ENCODE data around the gene BIRC6. TPM values are rescaled to one million over a fixed set of nuclear protein-coding genes. Genes with fewer than 3 reads are reported as not detected.

The BIRC6 gene
- total RNA-seq, 1 donor from 2014 or later: 112 TPM

GRCh38 chr2:32386739-32387138, 29.9 kb downstream of the BIRC6 start:
- Mint-ChIP-seq H3K4me1 (ENCODE audit: low read depth) (peaks cover 16% of the 10 kb centered on the region), H3K4me3 (no peak overlapping the region), H3K9me3 (no peaks in the 10 kb centered on the region), H3K27ac (no peak overlapping the region), H3K36me3 (ENCODE audit: low read depth) (peaks cover 32% of the 10 kb centered on the region), H3K27me3 (ENCODE audit: insufficient read depth) (no peaks in the 10 kb centered on the region)
- intact Hi-C loops (cut with micrococcal nuclease): no loop called here
- DNase-seq (ENCODE audit: low spot score): no peak

DNA sequence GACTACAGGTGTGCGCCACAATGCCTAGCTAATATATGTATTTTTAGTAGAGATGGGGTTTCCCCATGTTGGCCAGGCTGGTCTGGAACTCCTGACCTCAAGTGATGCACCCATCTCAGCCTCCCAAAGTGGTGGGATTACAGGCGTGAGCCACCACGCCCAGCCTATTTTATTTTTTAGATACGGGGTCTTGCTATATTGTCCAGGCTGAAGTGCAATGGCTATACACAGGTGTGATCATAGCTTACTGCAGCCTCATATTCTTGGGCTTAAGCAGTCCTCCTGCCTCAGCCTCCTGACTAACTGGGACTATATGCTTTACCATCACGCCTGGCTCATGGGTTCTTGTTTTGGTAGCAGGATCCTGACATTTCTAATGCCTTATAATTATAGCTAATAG, 42.4 kb downstream of the BIRC6 start:
- no peak for DNase-seq (ENCODE audit: low spot score)
- Mint-ChIP-seq H3K4me1 (ENCODE audit: low read depth) (peaks cover 18% of the 10 kb centered on the region), H3K9me3 (no peaks in the 10 kb centered on the region), H3K36me3 (ENCODE audit: low read depth) (peaks cover 39% of the 10 kb centered on the region), H3K27ac (no peak overlapping the region), H3K4me3 (no peak overlapping the region), H3K27me3 (ENCODE audit: insufficient read depth) (no peaks in the 10 kb centered on the region)
- intact Hi-C loops (cut with micrococcal nuclease): no loop called here

DNA sequence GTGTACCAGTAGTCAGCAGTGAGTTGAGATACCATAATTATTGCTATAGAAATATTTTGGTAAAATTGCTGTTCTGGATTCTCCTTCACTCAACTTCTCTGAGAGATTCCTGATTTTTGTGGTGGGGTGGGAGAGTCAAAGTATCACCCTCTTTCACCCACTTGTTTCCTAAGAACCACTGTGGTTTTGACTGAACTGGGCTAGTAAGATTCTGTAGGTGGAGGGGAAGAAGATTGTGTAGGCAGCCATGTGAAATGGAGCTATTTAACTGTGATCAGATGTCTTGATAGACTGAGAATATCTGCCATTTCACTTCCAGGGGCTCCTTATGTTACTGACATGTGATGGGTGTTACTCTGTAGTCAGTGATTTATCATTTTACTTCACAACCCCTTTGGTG, 45.3 kb downstream of the BIRC6 start:
- DNase-seq (ENCODE audit: low spot score): no peak
- Mint-ChIP-seq H3K4me3 (no peak overlapping the region), H3K36me3 (ENCODE audit: low read depth) (peaks cover 32% of the 10 kb centered on the region), H3K9me3 (no peaks in the 10 kb centered on the region), H3K27ac (peak overlapping the region; percentile 36), H3K4me1 (ENCODE audit: low read depth) (peaks cover 18% of the 10 kb centered on the region), H3K27me3 (ENCODE audit: insufficient read depth) (no peaks in the 10 kb centered on the region)
- intact Hi-C loops (cut with micrococcal nuclease): no loop called here

DNA sequence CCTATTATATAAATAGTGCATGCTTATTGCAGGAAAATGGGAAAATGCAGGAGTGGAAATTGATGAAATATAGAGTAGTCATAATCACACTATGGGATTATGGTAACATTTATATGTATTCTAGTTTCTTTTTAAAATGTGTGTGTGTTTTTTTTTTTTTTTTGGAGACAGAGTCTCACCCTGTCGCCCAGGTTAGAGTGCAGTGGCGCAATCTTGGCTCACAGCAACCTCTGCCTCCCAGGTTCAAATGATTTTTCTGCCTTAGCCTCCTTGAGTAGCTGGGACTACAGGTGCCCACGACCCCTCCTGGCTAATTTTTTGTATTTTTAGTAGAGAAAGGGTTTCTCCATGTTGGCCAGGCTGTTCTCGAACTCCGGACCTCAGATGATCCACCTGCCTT, 47.0 kb downstream of the BIRC6 start:
- DNase-seq (ENCODE audit: low spot score): no peak

GRCh38 chr2:32404691-32405090, 47.9 kb downstream of the BIRC6 start:
- H3K4me3 Mint-ChIP-seq: no peak overlapping the region
- intact Hi-C loops (cut with micrococcal nuclease): no loop called here
- H3K36me3 Mint-ChIP-seq (ENCODE audit: low read depth): peaks cover 29% of the 10 kb centered on the region

More for the DNA sequence above, 47.0 kb downstream of the BIRC6 start:
- no peaks in the 10 kb centered on the region for H3K9me3 Mint-ChIP-seq
- H3K27ac Mint-ChIP-seq: no peak overlapping the region
- intact Hi-C loops (cut with micrococcal nuclease): no loop called here
- H3K4me1 Mint-ChIP-seq (ENCODE audit: low read depth): peaks cover 18% of the 10 kb centered on the region
- no peaks in the 10 kb centered on the region for H3K27me3 Mint-ChIP-seq (ENCODE audit: insufficient read depth)
- no peak overlapping the region for H3K4me3 Mint-ChIP-seq
- peaks cover 29% of the 10 kb centered on the region for H3K36me3 Mint-ChIP-seq (ENCODE audit: low read depth)

DNA sequence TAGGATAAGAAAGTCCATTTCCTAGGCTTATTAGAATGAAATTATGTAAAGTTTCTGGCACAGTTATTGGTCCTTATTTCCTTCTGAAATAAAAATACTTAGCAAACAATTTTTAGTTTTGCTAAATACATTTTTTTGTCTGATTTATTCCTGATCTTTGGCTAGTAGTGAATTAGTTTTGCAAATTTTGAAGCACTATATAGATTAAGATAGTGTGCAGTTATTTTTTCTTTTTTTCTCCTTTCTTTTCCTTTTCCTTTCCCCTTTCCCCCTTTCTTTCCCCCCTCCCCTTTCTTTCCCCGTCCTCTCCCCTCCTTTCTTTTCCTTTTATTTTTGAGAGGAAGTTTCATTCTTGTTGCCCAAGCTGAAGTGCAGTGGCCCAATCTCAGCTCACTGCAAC, 59.7 kb downstream of the BIRC6 start:
- H3K36me3 Mint-ChIP-seq (ENCODE audit: low read depth): peaks cover 27% of the 10 kb centered on the region
- peaks cover 12% of the 10 kb centered on the region for H3K4me1 Mint-ChIP-seq (ENCODE audit: low read depth)
- no peaks in the 10 kb centered on the region for H3K27me3 Mint-ChIP-seq (ENCODE audit: insufficient read depth)
- H3K9me3 Mint-ChIP-seq: no peaks in the 10 kb centered on the region
- no peak overlapping the region for H3K4me3 Mint-ChIP-seq
- no peak for DNase-seq (ENCODE audit: low spot score)
- H3K27ac Mint-ChIP-seq: no peak overlapping the region
- intact Hi-C loops (cut with micrococcal nuclease): no loop called here

More at GRCh38 chr2:32404691-32405090, 47.9 kb downstream of the BIRC6 start:
- Mint-ChIP-seq H3K27me3 (ENCODE audit: insufficient read depth) (no peaks in the 10 kb centered on the region), H3K27ac (no peak overlapping the region), H3K4me1 (ENCODE audit: low read depth) (peaks cover 18% of the 10 kb centered on the region), H3K9me3 (no peaks in the 10 kb centered on the region)
- DNase-seq (ENCODE audit: low spot score): no peak

DNA sequence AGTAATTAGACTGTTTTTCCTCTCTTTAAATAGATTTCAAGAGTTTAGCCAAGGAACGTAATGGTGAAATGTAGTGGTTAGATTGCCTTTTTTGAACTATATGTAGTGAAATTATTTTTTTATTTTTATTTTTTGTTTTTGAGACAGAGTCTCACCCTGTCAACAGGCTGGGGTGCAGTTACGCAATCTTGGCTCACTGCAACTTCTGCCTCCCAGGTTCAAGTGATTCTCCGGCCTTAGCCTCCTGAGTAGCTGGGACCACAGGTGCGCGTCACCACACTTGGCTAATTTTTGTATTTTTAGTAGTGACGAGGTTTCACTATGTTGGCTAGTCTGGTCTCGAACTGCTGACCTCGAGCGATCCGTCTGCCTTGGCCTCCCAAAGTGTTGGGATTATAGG, 60.8 kb downstream of the BIRC6 start:
- no peak overlapping the region for H3K4me3 Mint-ChIP-seq
- intact Hi-C loops (cut with micrococcal nuclease): no loop called here
- peaks cover 23% of the 10 kb centered on the region for H3K4me1 Mint-ChIP-seq (ENCODE audit: low read depth)
- no peak for DNase-seq (ENCODE audit: low spot score)
- H3K27me3 Mint-ChIP-seq (ENCODE audit: insufficient read depth): no peaks in the 10 kb centered on the region
- H3K36me3 Mint-ChIP-seq (ENCODE audit: low read depth): peaks cover 29% of the 10 kb centered on the region
- no peaks in the 10 kb centered on the region for H3K9me3 Mint-ChIP-seq
- no peak overlapping the region for H3K27ac Mint-ChIP-seq

DNA sequence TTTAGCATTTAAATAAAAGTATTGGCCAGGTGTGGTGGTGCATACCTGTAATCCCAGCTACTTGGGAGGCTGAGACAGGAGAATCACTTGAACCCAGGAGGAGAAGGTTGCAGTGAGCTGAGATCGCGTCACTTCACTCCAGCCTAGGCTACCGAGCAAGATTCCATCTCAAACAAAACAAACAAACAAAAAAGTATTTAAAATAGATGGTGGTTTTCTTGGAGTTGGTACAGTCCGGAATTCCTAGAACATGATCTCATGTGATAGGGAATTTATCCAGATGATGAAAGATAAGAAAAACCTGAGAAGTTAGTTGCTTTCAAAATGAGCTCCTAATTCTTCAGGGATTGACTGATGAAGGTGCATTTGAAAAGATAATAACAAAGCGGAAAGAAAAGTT, 62.0 kb downstream of the BIRC6 start:
- no peak overlapping the region for H3K4me3 Mint-ChIP-seq
- H3K27ac Mint-ChIP-seq: no peak overlapping the region
- intact Hi-C loops (cut with micrococcal nuclease): no loop called here
- peaks cover 30% of the 10 kb centered on the region for H3K4me1 Mint-ChIP-seq (ENCODE audit: low read depth)
- no peak for DNase-seq (ENCODE audit: low spot score)
- H3K27me3 Mint-ChIP-seq (ENCODE audit: insufficient read depth): no peaks in the 10 kb centered on the region
- H3K36me3 Mint-ChIP-seq (ENCODE audit: low read depth): peaks cover 32% of the 10 kb centered on the region
- H3K9me3 Mint-ChIP-seq: no peaks in the 10 kb centered on the region

DNA sequence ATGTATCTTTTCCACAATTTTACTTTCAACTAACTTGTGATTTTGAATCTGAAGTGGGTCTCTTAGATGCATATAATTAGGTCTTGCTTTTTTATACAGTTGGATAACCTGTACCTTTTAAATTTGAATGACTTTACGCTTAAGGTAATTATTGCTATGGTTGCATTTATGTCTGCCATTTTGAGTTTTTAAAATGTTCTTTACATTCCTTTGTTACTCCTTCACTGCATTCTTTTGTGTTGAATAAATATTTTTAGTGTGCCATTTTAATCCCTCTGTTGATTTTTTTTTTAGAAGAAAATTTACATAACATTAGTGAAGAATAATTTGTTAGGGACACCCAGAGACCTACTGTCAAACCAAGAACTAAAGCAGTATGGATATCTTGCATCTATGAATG, 65.3 kb downstream of the BIRC6 start:
- Mint-ChIP-seq H3K4me1 (ENCODE audit: low read depth) (peaks cover 44% of the 10 kb centered on the region), H3K4me3 (no peak overlapping the region), H3K36me3 (ENCODE audit: low read depth) (peaks cover 23% of the 10 kb centered on the region), H3K27me3 (ENCODE audit: insufficient read depth) (no peaks in the 10 kb centered on the region), H3K9me3 (no peaks in the 10 kb centered on the region), H3K27ac (no peak overlapping the region)
- intact Hi-C loops (cut with micrococcal nuclease): no loop called here
- no peak for DNase-seq (ENCODE audit: low spot score)

GRCh38 chr2:32423536-32423935, 66.7 kb downstream of the BIRC6 start:
- intact Hi-C loops (cut with micrococcal nuclease): no loop called here
- Mint-ChIP-seq H3K4me3 (no peak overlapping the region), H3K27ac (no peak overlapping the region), H3K9me3 (no peaks in the 10 kb centered on the region), H3K4me1 (ENCODE audit: low read depth) (peaks cover 44% of the 10 kb centered on the region), H3K27me3 (ENCODE audit: insufficient read depth) (no peaks in the 10 kb centered on the region), H3K36me3 (ENCODE audit: low read depth) (peaks cover 23% of the 10 kb centered on the region)
- DNase-seq (ENCODE audit: low spot score): no peak

GRCh38 chr2:32424739-32425138, 67.9 kb downstream of the BIRC6 start:
- intact Hi-C loops (cut with micrococcal nuclease): no loop called here
- Mint-ChIP-seq H3K4me3 (no peak overlapping the region), H3K9me3 (no peaks in the 10 kb centered on the region), H3K27ac (no peak overlapping the region), H3K4me1 (ENCODE audit: low read depth) (peaks cover 40% of the 10 kb centered on the region), H3K27me3 (ENCODE audit: insufficient read depth) (no peaks in the 10 kb centered on the region), H3K36me3 (ENCODE audit: low read depth) (peaks cover 23% of the 10 kb centered on the region)
- DNase-seq (ENCODE audit: low spot score): no peak

GRCh38 chr2:32425719-32426141, 68.9 kb downstream of the BIRC6 start:
- no peak overlapping the region for H3K27ac Mint-ChIP-seq

DNA sequence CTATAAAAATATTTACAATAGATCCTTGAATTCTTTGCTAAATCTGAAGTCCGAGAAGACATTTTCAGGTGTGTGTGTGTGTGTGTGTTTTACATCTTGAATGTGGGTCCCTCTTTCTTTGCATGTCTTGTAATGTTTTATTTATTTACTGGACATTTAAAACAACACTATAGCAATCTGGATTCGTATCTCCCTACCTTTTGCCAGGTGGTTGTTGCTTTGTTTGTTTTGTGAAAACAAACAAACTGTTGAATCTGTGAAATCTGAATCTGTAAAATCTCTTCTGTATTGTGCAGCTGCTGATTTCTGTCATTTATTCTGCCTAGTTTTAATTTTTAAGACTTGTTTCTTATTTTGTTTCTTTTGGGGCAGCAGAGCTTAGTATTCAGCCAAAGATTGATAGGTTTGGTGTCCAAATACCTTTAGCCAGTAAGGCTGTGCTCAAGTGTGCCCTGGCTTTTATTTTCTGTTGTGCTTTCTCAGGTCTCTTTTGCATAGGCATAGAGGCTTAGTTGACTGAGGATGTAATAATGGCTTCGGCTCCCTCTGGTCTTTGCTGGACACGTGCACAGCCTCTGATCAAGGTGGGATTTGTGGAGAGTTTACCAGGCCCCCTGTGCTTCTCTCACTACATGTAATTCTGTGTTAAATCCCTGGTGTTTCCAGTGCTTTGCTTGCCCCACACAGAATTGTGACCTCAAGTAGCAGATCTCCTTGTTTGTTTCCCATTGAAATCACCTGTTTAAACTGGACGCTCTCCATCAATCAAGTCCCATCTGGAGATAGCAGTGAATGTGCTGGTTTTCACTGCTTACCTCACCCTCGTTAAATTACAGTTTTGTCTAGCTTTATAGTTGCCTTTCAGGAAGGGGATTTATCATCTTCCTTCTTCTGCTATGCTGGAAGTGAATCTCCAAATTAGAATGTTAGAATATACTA, 71.1 kb downstream of the BIRC6 start:
- Mint-ChIP-seq H3K4me3 (no peak overlapping the region), H3K27ac (no peak overlapping the region), H3K4me1 (ENCODE audit: low read depth) (peaks cover 23% of the 10 kb centered on the region), H3K9me3 (no peaks in the 10 kb centered on the region), H3K27me3 (ENCODE audit: insufficient read depth) (no peaks in the 10 kb centered on the region), H3K36me3 (ENCODE audit: low read depth) (peaks cover 21% of the 10 kb centered on the region)
- intact Hi-C loops (cut with micrococcal nuclease): no loop called here
- no peak for DNase-seq (ENCODE audit: low spot score)

More at GRCh38 chr2:32425719-32426141, 68.9 kb downstream of the BIRC6 start:
- DNase-seq (ENCODE audit: low spot score): no peak
- H3K4me1 Mint-ChIP-seq (ENCODE audit: low read depth): peaks cover 35% of the 10 kb centered on the region
- intact Hi-C loops (cut with micrococcal nuclease): no loop called here
- H3K36me3 Mint-ChIP-seq (ENCODE audit: low read depth): peaks cover 22% of the 10 kb centered on the region
- H3K27me3 Mint-ChIP-seq (ENCODE audit: insufficient read depth): no peaks in the 10 kb centered on the region
- no peak overlapping the region for H3K4me3 Mint-ChIP-seq
- H3K9me3 Mint-ChIP-seq: no peaks in the 10 kb centered on the region
